ENCODE measurements around the gene FGG. TPM values are rescaled to one million over a fixed set of nuclear protein-coding genes. Genes with fewer than 3 reads are reported as not detected.

Gene FGG
- total RNA-seq, 1 donor from 2014 or later, result not detected

GRCh38 chr4:154608361-154609252, 3.8 kb downstream of the FGG start:
- DNase-seq (ENCODE audit: extremely low spot score, unreplicated experiment), result no peak
- Mint-ChIP-seq H3K27ac (ENCODE audit: unreplicated experiment) (no peak overlapping the region), H3K27me3 (ENCODE audit: unreplicated experiment) (peaks cover 8% of the 10 kb centered on the region), H3K9me3 (ENCODE audit: unreplicated experiment) (no peaks in the 10 kb centered on the region), H3K4me1 (ENCODE audit: unreplicated experiment) (no peaks in the 10 kb centered on the region), H3K36me3 (ENCODE audit: unreplicated experiment) (no peaks in the 10 kb centered on the region), H3K4me3 (ENCODE audit: unreplicated experiment) (no peak overlapping the region)
- no peak for TF ChIP-seq CTCF (IDR thresholded peaks at IDR 0.05)

- H3K36me3 Mint-ChIP-seq (ENCODE audit: unreplicated experiment), result no peaks in the 10 kb centered on the region
- no peak overlapping the region for H3K27ac Mint-ChIP-seq (ENCODE audit: unreplicated experiment)
- DNase-seq (ENCODE audit: extremely low spot score, unreplicated experiment), result no peak
- H3K27me3 Mint-ChIP-seq (ENCODE audit: unreplicated experiment), result peaks cover 8% of the 10 kb centered on the region
- H3K9me3 Mint-ChIP-seq (ENCODE audit: unreplicated experiment), result no peaks in the 10 kb centered on the region
- H3K4me1 Mint-ChIP-seq (ENCODE audit: unreplicated experiment), result no peaks in the 10 kb centered on the region
- H3K4me3 Mint-ChIP-seq (ENCODE audit: unreplicated experiment), result no peak overlapping the region
- no peak for TF ChIP-seq CTCF (IDR thresholded peaks at IDR 0.05)
Observed at GRCh38 chr4:154606728-154607723, 5.4 kb downstream of the FGG start.

GRCh38 chr4:154604696-154605200, 7.7 kb downstream of the FGG start:
- no peak overlapping the region for H3K4me3 Mint-ChIP-seq (ENCODE audit: unreplicated experiment)

GRCh38 chr4:154603033-154603943, 9.2 kb downstream of the FGG start:
- no peak for TF ChIP-seq CTCF (IDR thresholded peaks at IDR 0.05)
- H3K27me3 Mint-ChIP-seq (ENCODE audit: unreplicated experiment), result peaks cover 9% of the 10 kb centered on the region

More at GRCh38 chr4:154604696-154605200, 7.7 kb downstream of the FGG start:
- DNase-seq (ENCODE audit: extremely low spot score, unreplicated experiment), result no peak
- no peak overlapping the region for H3K27ac Mint-ChIP-seq (ENCODE audit: unreplicated experiment)
- TF ChIP-seq CTCF (IDR thresholded peaks at IDR 0.05), result no peak
- no peaks in the 10 kb centered on the region for H3K4me1 Mint-ChIP-seq (ENCODE audit: unreplicated experiment)
- no peaks in the 10 kb centered on the region for H3K36me3 Mint-ChIP-seq (ENCODE audit: unreplicated experiment)
- H3K9me3 Mint-ChIP-seq (ENCODE audit: unreplicated experiment), result no peaks in the 10 kb centered on the region
- H3K27me3 Mint-ChIP-seq (ENCODE audit: unreplicated experiment), result peaks cover 11% of the 10 kb centered on the region

More at GRCh38 chr4:154603033-154603943, 9.2 kb downstream of the FGG start:
- H3K9me3 Mint-ChIP-seq (ENCODE audit: unreplicated experiment), result no peaks in the 10 kb centered on the region
- no peak for DNase-seq (ENCODE audit: extremely low spot score, unreplicated experiment)
- no peak overlapping the region for H3K4me3 Mint-ChIP-seq (ENCODE audit: unreplicated experiment)
- H3K4me1 Mint-ChIP-seq (ENCODE audit: unreplicated experiment), result no peaks in the 10 kb centered on the region
- no peaks in the 10 kb centered on the region for H3K36me3 Mint-ChIP-seq (ENCODE audit: unreplicated experiment)
- no peak overlapping the region for H3K27ac Mint-ChIP-seq (ENCODE audit: unreplicated experiment)

Data from osteocyte (in vitro differentiated cells).